ENCODE results near the gene ZNF512. TPM values are rescaled to one million over a fixed set of nuclear protein-coding genes. Genes with fewer than 3 reads are reported as not detected.
A peak's percentile ranks its signal among the peaks of the same experiment; 100 is the strongest.
"Not testable (repeated sequence)": the region's sequence is repeated elsewhere in the genome, so short reads cannot be mapped to it uniquely, and the experiment has no call there.

The ZNF512 gene, protein sequence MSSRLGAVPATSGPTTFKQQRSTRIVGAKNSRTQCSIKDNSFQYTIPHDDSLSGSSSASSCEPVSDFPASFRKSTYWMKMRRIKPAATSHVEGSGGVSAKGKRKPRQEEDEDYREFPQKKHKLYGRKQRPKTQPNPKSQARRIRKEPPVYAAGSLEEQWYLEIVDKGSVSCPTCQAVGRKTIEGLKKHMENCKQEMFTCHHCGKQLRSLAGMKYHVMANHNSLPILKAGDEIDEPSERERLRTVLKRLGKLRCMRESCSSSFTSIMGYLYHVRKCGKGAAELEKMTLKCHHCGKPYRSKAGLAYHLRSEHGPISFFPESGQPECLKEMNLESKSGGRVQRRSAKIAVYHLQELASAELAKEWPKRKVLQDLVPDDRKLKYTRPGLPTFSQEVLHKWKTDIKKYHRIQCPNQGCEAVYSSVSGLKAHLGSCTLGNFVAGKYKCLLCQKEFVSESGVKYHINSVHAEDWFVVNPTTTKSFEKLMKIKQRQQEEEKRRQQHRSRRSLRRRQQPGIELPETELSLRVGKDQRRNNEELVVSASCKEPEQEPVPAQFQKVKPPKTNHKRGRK
- 18.8 and 24.9 TPM in 2 replicates for total RNA-seq

DNA sequence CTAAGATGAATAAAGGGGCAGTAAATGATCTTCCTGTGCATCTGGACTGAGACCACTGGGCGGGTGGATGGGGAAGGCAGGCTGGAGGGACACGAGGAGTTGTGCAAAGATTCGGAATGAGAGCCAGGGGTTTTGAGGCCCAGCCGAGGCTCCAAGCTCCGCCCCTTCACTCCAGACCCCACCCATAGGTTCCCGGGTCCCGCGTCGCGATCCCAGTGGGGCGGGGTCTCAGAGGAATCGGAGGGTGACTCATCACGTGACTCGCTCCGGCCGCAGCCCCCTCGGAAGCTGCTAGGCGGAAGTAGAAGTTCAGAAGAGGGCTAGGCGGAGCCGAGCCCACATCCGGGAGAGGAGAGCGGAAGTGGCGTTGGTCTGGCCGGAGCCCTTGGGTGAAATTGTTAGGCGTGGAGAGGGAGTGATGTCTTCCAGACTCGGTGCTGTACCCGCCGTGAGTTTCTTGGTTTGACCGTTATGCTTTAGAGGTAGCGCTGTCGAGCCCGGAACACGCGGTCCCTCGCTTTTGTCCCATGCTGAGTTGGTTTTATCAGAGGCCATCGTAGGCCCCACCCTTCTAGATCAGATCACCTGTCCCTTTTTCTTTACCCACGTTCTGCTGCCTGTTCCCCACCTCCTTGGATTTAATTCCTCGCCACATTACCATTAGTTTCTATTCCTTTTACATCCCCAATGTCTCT, at the start of gene ZNF512:
ZNF512 (plus strand) TSS at position 348 of the 695 bp plus-strand sequence; CDS start at position 419, 71 bp downstream.
- peak; percentile 48 for DNase-seq (ENCODE audit: extremely low read depth, low read depth, low spot score)

- DNase-seq (ENCODE audit: extremely low read depth, low read depth, low spot score), result no peak
Observed at GRCh38 chr2:27537287-27537686, 45.6 kb upstream of the ZNF512 start.

GRCh38 chr2:27538839-27539450, 43.9 kb upstream of the ZNF512 start:
- not testable (repeated sequence) for DNase-seq (ENCODE audit: extremely low read depth, low read depth, low spot score)

DNA sequence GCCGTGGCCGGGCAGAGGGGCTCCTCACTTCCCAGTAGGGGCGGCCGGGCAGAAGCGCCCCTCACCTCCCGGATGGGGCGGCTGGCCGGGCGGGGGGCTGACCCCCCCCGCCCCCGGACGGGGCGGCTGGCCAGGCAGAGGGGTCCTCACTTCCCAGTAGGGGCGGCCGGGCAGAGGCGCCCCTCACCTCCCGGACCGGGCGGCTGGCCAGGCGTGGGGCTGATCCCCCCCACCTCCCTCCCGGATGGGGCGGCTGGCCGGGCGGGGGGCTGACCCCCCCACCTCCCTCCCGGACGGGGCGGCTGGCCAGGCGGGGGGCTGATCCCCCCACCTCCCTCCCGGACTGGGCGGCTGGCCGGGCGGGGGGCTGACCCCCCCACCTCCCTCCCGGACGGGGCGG, 43.2 kb upstream of the ZNF512 start:
- not testable (repeated sequence) for DNase-seq (ENCODE audit: extremely low read depth, low read depth, low spot score)

DNA sequence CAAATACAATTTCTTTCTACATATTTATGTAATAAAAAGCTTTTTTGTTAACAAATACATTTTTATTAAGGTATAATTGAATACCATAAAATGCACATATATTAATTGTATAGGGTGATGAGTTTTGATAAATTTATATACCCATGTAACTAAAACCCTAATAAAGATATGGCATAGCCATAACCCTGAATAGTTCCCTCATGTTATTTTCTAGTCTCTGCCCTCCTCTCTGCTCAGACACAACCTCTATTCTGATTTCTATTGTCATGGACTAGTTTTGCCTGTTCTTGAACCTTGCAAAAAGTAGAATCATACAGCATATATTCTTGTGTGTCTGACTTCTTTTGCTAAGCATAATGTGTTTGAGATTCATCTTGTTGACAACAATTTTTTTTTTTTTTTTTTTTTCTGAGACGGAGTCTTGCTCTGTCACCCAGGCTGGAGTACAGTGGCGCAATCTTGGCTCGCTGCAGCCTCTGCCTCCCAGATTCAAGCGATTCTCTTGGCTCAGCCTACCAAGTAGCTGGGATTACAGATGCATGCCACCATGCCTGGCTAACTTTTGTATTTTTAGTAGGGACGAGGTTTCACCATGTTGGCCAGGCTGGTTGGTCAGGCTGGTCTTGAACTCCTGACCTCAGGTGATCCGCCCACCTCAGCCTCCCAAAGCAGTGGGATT, 38.6 kb upstream of the ZNF512 start:
- DNase-seq (ENCODE audit: extremely low read depth, low read depth, low spot score), result no peak

DNA sequence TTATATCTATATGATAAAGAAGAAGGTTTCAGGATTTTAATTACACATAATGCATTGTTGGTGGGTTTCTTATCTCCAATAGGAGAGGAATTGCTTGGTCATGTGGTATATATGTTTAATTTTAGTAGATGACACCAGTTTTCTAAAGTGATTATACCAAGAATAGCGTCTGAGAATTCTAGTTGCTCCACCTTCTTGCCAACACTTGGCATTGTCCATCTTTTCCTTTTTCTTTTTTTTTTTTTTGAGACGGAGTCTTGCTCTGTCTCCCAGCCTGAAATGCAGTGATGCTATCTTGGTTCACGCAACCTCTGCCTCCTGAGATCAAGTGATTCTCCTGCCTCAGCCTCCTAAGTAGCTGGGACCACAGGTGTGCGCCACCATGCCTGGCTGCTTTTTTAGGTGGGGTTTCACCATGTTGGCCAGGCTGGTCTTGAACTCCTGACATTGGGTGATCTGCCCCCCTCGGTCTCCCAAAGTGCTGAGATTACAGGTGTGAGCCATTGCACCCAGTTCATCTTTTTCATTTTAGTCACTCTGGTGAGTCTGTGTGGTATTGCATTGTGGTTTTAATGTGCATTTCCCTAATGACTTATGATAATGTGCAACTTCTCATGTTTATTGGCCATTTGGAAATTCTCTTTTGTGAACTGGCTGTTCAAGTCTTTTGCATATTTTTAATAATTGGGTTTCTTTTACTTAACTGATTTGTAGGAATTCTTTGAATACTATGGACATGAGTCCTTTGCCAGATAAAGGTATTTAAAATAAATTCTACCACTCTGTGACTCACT, 37.3 kb upstream of the ZNF512 start:
- DNase-seq (ENCODE audit: extremely low read depth, low read depth, low spot score), result no peak

DNA sequence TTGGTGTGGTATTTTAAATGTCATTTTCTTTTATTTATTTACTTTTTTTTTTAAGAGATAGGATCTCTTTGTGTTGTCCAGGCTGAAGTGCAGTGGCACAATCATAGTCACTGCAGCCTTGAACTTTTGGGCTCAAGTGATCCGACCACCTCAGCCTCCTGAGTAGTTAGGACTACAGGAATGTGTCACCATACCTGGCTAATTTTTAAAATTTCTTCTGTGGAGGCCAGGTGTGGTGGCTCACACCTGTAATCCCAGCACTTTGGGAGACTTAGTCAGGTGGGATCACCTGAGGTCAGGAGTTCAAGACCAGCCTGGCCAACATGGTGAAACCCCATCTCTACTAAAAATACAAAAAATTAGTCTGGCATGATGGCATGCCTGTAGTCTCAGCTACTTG, 33.5 kb upstream of the ZNF512 start:
- no peak for DNase-seq (ENCODE audit: extremely low read depth, low read depth, low spot score)

GRCh38 chr2:27551514-27551913, 31.3 kb upstream of the ZNF512 start:
- no peak for DNase-seq (ENCODE audit: extremely low read depth, low read depth, low spot score)

- no peak for DNase-seq (ENCODE audit: extremely low read depth, low read depth, low spot score)
Observed at GRCh38 chr2:27552941-27553340, 29.9 kb upstream of the ZNF512 start.

GRCh38 chr2:27554451-27554850, 28.4 kb upstream of the ZNF512 start:
- not testable (repeated sequence) for DNase-seq (ENCODE audit: extremely low read depth, low read depth, low spot score)

- no peak for DNase-seq (ENCODE audit: extremely low read depth, low read depth, low spot score)
Observed at GRCh38 chr2:27559228-27559627, 23.6 kb upstream of the ZNF512 start.

DNA sequence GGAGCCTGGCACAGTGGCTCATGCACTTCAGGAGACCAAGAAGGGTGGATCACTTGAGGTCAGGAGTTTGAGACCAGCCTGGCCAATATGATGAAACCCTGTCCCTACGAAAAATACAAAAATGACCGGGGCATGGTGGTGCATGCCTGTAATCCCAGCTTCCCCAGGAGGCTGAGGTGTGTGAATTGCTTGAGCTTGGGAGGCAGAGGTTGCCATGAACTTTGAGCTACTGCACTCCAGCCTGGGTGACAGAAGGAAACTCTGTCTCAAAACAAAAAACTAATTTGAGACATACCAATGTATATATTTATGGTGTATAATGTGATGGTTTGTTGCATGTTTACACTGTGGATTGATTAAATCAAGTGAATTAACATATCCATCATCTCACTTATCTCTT, 21.8 kb upstream of the ZNF512 start:
- no peak for DNase-seq (ENCODE audit: extremely low read depth, low read depth, low spot score)

DNA sequence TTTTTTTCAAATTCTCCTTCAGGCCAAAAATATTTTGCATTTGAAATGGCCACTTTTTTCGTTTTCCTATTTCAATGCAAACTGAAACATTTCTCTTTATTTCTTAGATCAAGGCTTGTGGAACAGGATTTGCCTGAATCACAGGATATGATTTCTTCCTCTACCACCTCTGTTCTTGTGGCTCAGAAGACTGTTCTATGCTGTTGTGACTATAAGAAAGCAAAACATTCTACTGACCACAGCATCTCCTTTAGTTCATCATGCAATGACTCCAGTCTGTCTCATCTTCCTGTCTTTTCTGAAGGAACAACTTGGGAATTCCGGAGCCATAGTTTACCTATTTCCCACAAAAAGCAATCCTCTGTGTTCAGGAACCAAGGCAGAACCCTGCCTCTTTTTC, 16.2 kb upstream of the ZNF512 start:
- peak; percentile 66 for DNase-seq (ENCODE audit: extremely low read depth, low read depth, low spot score)

DNA sequence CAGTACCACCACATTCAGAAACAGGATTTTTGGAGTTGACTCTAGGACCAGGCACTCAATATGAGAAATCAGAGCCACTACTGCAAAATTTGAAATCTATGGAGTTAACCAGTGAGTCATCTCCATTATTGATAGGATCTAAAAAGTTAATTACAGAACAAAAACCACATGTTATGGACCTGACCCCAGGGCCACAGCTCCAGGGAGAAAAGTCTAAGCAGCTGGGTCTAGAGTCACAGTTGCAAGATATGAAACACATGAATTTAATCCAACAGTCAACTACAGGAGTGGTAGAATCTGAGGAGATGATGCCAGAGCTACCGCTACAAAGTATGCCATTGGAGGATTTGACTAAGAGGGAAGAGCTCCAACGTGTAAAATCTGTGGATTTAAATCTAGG, 13.4 kb upstream of the ZNF512 start:
- DNase-seq (ENCODE audit: extremely low read depth, low read depth, low spot score), result no peak

DNA sequence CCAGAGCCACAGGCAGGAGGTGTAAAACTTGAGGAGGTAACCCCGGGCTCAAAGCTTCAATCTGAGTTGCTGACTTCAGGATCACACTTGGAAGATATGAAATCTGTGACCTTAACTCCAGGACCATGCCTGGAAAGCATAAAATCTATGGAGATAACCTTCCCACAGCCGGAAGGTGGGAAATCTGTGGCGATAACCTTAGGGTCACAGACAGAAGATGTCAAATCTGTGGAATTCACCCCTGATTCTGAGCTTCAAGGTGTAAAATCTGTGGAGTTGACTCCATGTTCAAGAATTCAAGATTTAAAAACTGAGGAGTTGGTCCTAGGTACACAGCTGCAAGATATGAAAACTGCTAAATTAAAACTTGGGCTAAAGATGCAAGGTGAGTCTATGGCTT, 11.6 kb upstream of the ZNF512 start:
- no peak for DNase-seq (ENCODE audit: extremely low read depth, low read depth, low spot score)

DNA sequence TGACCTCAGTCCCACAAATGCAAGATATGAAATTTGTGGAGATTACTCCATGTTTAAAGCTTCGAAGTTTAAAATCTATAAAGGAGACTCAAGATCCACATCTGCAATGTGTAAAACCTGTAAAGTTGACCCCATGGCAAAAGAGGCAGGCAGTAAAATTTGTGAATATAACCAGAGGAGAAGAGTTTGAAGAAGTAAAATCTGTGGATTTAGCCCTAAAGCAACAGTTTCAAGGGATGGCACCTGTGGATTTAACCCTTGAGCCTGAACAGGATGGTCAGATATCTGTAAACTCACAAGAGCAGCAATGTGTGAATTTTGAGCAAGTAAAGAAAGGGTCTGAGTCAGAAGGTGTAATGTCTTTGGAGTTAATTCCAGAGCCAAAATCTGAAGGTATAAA, 11.2 kb upstream of the ZNF512 start:
- DNase-seq (ENCODE audit: extremely low read depth, low read depth, low spot score), result no peak

DNA sequence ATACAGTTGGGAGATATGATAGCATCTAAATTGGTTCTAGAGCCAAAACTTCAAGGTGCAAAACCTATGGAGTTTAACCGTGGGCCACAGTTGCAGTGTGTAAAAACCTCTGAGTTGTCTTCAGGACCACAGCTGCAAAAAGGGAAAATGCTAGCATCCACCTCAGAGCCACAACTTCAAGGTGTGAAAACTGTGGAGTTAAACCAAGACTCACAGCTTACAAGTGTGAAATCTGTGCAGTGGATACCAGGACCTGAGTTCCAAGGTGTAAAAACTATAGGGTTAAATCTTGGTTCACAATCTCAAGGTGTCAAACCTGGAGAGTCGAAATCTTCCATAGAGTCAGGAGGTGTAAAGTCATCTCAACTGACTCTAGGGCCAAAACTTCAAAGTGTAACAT, 10.4 kb upstream of the ZNF512 start:
- no peak for DNase-seq (ENCODE audit: extremely low read depth, low read depth, low spot score)

DNA sequence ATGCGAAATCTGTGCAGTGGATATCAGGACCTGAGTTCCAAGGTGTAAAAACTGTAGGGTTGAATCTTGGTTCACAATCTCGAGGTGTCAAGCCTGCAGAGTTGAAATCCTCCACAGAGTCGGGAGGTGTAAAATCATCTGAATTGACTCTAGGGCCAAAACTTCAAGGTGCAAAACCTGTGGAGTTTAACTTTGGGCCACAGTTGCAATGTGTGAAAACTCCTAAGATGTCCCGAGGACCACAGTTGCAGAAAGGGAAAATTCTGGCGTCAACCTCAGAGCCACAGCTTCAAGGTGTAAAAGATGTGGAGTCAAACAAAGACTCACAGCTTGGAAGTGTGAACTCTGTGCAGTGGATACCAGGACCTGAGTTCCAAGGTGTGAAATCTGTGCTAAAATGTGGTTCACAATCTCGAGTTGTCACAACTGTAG, 9.8 kb upstream of the ZNF512 start:
- no peak for DNase-seq (ENCODE audit: extremely low read depth, low read depth, low spot score)

- no peak for DNase-seq (ENCODE audit: extremely low read depth, low read depth, low spot score)
Observed at GRCh38 chr2:27573452-27573851, 9.4 kb upstream of the ZNF512 start.

Measured in glomerular endothelial cell (primary cell).